OCI-LY1 (cell line): ENCODE results near the gene BFSP1.

ENCODE experiments used
- EZH2 ChIP-seq: fragments of 200-600 bp; sonication (generic), shearing (Covaris generic); IDR thresholded peaks from 2 replicates; pipeline ENCODE4 v1.8.0; 2017; ENCODE audit warnings: borderline replicate concordance, mixed run types, mild to moderate bottlenecking, antibody characterized with exemption, low read length, moderate library complexity, mixed read lengths
- TF ChIP-seq, protein P1 (sequence below): fragments of 200-600 bp; sonication (generic), shearing (Covaris generic); IDR thresholded peaks from 2 replicates; pipeline ENCODE4 v1.5.1; 2017; ENCODE audit warnings: mild to moderate bottlenecking, antibody characterized with exemption, low read length, moderate library complexity, mixed read lengths

DNA sequence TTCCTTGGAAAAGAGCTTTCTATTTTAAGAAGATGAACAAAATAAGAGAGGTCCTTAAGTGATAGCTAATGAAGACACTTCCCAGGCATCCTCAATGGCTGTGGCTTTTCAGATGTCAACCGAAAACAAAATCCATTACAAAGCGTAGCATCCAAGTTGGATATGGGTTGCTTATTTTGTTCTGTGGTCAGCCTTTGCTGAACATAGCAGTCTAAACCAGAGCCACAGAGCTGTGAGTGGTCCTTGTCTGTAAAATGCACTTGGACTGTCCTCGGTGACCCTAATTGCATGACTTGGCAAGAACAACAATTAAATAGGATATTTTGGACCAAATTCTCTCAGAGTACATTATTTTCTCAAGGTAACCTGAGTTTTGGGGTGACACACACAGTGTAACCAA is 10.4 kb upstream of the BFSP1 start:
- TF ChIP-seq, protein P1, sequence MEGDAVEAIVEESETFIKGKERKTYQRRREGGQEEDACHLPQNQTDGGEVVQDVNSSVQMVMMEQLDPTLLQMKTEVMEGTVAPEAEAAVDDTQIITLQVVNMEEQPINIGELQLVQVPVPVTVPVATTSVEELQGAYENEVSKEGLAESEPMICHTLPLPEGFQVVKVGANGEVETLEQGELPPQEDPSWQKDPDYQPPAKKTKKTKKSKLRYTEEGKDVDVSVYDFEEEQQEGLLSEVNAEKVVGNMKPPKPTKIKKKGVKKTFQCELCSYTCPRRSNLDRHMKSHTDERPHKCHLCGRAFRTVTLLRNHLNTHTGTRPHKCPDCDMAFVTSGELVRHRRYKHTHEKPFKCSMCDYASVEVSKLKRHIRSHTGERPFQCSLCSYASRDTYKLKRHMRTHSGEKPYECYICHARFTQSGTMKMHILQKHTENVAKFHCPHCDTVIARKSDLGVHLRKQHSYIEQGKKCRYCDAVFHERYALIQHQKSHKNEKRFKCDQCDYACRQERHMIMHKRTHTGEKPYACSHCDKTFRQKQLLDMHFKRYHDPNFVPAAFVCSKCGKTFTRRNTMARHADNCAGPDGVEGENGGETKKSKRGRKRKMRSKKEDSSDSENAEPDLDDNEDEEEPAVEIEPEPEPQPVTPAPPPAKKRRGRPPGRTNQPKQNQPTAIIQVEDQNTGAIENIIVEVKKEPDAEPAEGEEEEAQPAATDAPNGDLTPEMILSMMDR = no peak
- TF ChIP-seq EZH2 = no peak
